GM21528 (cell line): ENCODE measurements around the gene GPR108.
"Not testable (repeated sequence)": the region's sequence is repeated elsewhere in the genome, so short reads cannot be mapped to it uniquely, and the experiment has no call there.

Source experiments
- ATAC-seq: cut with Tn5 transposase; IDR thresholded peaks from one replicate; pipeline ENCODE4 v1.9.1; 2021; ENCODE audit warnings: mild to moderate bottlenecking, moderate library complexity; ENCODE audit not compliant: unreplicated experiment, low FRiP score

Gene GPR108

GRCh38 chr19:6709549-6709948 is 27.8 kb downstream of the GPR108 start:
- ATAC-seq, result no peak

GRCh38 chr19:6708913-6709312 is 28.5 kb downstream of the GPR108 start:
- ATAC-seq, result not testable (repeated sequence)

GRCh38 chr19:6708346-6708745 is 29.0 kb downstream of the GPR108 start:
- ATAC-seq, result no peak

- no peak for ATAC-seq
Observed at GRCh38 chr19:6707658-6708018, 29.7 kb downstream of the GPR108 start.

GRCh38 chr19:6707011-6707657 is 30.2 kb downstream of the GPR108 start:
- no peak for ATAC-seq

GRCh38 chr19:6706633-6706958 is 30.8 kb downstream of the GPR108 start:
- no peak for ATAC-seq

- no peak for ATAC-seq
Observed at GRCh38 chr19:6705931-6706632, 31.3 kb downstream of the GPR108 start.

GRCh38 chr19:6700586-6701316 is 36.6 kb downstream of the GPR108 start:
- no peak for ATAC-seq

GRCh38 chr19:6699935-6700334 is 37.4 kb downstream of the GPR108 start:
- ATAC-seq, result no peak

GRCh38 chr19:6697291-6697690 is 40.1 kb downstream of the GPR108 start:
- no peak for ATAC-seq

GRCh38 chr19:6696239-6696820 is 41.0 kb downstream of the GPR108 start:
- no peak for ATAC-seq

- ATAC-seq, result no peak
Observed at GRCh38 chr19:6694147-6694815, 43.1 kb downstream of the GPR108 start.

- ATAC-seq, result no peak
Observed at GRCh38 chr19:6693681-6694080, 43.7 kb downstream of the GPR108 start.

- ATAC-seq, result no peak
Observed at GRCh38 chr19:6693056-6693471, 44.3 kb downstream of the GPR108 start.

- no peak for ATAC-seq
Observed at GRCh38 chr19:6692027-6692426, 45.4 kb downstream of the GPR108 start.

- ATAC-seq, result no peak
Observed at GRCh38 chr19:6691342-6691741, 46.0 kb downstream of the GPR108 start.

GRCh38 chr19:6690160-6690885 is 47.1 kb downstream of the GPR108 start:
- no peak for ATAC-seq

GRCh38 chr19:6687114-6687513 is 50.3 kb downstream of the GPR108 start:
- no peak for ATAC-seq

GRCh38 chr19:6686628-6686975 is 50.8 kb downstream of the GPR108 start:
- no peak for ATAC-seq

GRCh38 chr19:6685962-6686627 is 51.3 kb downstream of the GPR108 start:
- ATAC-seq, result no peak
